ENCODE results near the gene EFNA3.

DNA sequence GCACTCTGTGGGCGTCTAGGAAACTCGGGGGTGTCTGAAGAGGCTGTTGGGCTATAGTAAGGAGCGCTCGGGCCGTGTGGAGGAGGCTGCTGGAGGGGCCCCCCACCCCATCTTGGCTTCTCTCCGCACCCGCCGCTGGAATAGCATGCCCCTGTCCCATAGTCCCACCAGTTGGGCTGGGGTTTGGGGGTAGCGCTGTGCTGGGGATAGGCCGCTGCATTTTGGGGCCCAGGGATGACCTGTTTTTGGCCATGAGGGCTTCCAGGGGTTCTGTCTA lies 511 bp downstream of the EFNA3 start:
- TF ChIP-seq, protein P1, sequence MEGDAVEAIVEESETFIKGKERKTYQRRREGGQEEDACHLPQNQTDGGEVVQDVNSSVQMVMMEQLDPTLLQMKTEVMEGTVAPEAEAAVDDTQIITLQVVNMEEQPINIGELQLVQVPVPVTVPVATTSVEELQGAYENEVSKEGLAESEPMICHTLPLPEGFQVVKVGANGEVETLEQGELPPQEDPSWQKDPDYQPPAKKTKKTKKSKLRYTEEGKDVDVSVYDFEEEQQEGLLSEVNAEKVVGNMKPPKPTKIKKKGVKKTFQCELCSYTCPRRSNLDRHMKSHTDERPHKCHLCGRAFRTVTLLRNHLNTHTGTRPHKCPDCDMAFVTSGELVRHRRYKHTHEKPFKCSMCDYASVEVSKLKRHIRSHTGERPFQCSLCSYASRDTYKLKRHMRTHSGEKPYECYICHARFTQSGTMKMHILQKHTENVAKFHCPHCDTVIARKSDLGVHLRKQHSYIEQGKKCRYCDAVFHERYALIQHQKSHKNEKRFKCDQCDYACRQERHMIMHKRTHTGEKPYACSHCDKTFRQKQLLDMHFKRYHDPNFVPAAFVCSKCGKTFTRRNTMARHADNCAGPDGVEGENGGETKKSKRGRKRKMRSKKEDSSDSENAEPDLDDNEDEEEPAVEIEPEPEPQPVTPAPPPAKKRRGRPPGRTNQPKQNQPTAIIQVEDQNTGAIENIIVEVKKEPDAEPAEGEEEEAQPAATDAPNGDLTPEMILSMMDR (IDR thresholded peaks at IDR 0.05 in 4 of 5, conservative IDR thresholded peaks at IDR 0.05 in 1 of 5): no peak
- TF ChIP-seq POLR2A (IDR thresholded peaks at IDR 0.05): no peak

Data from gastrocnemius medialis (tissue), 4 donors.